IPS-18c (cell line): ENCODE data around the gene C1orf105.

Experiments
- H3K4me3 ChIP-seq: 2 replicates; pipeline ENCODE4 v1.7.0; 2013; ENCODE audit warnings: low read depth, mild to moderate bottlenecking, low read length, moderate library complexity; ENCODE audit not compliant: insufficient read depth
- H3K9me3 ChIP-seq: one replicate; pipeline ENCODE4 v1.6.1; 2013; ENCODE audit warnings: mild to moderate bottlenecking, low read length, moderate library complexity; ENCODE audit not compliant: control insufficient read depth, insufficient read depth

Gene C1orf105

GRCh38 chr1:172466795-172467407 is 46.4 kb downstream of the C1orf105 start:
- Histone ChIP-seq H3K9me3 (no peaks in the 10 kb centered on the region), H3K4me3 (no peak overlapping the region)

GRCh38 chr1:172467446-172467845 is 47.0 kb downstream of the C1orf105 start:
- Histone ChIP-seq H3K4me3 (no peak overlapping the region), H3K9me3 (no peaks in the 10 kb centered on the region)

- Histone ChIP-seq H3K9me3 (no peaks in the 10 kb centered on the region), H3K4me3 (no peak overlapping the region)
These were observed 47.8 kb downstream of the C1orf105 start for GRCh38 chr1:172468296-172468695.

- Histone ChIP-seq H3K9me3 (no peaks in the 10 kb centered on the region), H3K4me3 (no peak overlapping the region)
These were observed 49.2 kb downstream of the C1orf105 start for GRCh38 chr1:172469717-172470116.

GRCh38 chr1:172470149-172470548 is 49.7 kb downstream of the C1orf105 start:
- no peaks in the 10 kb centered on the region for H3K9me3 ChIP-seq

GRCh38 chr1:172471666-172472065 is 51.2 kb downstream of the C1orf105 start:
- Histone ChIP-seq H3K9me3 (no peaks in the 10 kb centered on the region), H3K4me3 (no peak overlapping the region)

More at GRCh38 chr1:172470149-172470548, 49.7 kb downstream of the C1orf105 start:
- H3K4me3 ChIP-seq, result no peak overlapping the region

- Histone ChIP-seq H3K4me3 (no peak overlapping the region), H3K9me3 (no peaks in the 10 kb centered on the region)
These were observed 52.0 kb downstream of the C1orf105 start for GRCh38 chr1:172472495-172472894.

GRCh38 chr1:172473302-172473701 is 52.8 kb downstream of the C1orf105 start:
- H3K9me3 ChIP-seq, result no peaks in the 10 kb centered on the region
- no peak overlapping the region for H3K4me3 ChIP-seq

- Histone ChIP-seq H3K9me3 (no peaks in the 10 kb centered on the region), H3K4me3 (no peak overlapping the region)
These were observed 53.4 kb downstream of the C1orf105 start for GRCh38 chr1:172473842-172474241.

GRCh38 chr1:172476218-172476811 is 55.8 kb downstream of the C1orf105 start:
- Histone ChIP-seq H3K4me3 (no peak overlapping the region), H3K9me3 (no peaks in the 10 kb centered on the region)

- no peaks in the 10 kb centered on the region for H3K9me3 ChIP-seq
- H3K4me3 ChIP-seq, result no peak overlapping the region
These were observed 56.7 kb downstream of the C1orf105 start for GRCh38 chr1:172477216-172477615.

- Histone ChIP-seq H3K4me3 (no peak overlapping the region), H3K9me3 (no peaks in the 10 kb centered on the region)
These were observed 57.3 kb downstream of the C1orf105 start for GRCh38 chr1:172477741-172478140.

- Histone ChIP-seq H3K4me3 (no peak overlapping the region), H3K9me3 (no peaks in the 10 kb centered on the region)
These were observed 58.0 kb downstream of the C1orf105 start for GRCh38 chr1:172478485-172478884.

GRCh38 chr1:172480431-172480830 is 59.9 kb downstream of the C1orf105 start:
- no peaks in the 10 kb centered on the region for H3K9me3 ChIP-seq
- no peak overlapping the region for H3K4me3 ChIP-seq

- Histone ChIP-seq H3K4me3 (no peak overlapping the region), H3K9me3 (no peaks in the 10 kb centered on the region)
These were observed 61.6 kb downstream of the C1orf105 start for GRCh38 chr1:172482044-172482443.

GRCh38 chr1:172483448-172483847 is 63.0 kb downstream of the C1orf105 start:
- Histone ChIP-seq H3K9me3 (no peaks in the 10 kb centered on the region), H3K4me3 (no peak overlapping the region)

- Histone ChIP-seq H3K4me3 (no peak overlapping the region), H3K9me3 (no peaks in the 10 kb centered on the region)
These were observed 63.8 kb downstream of the C1orf105 start for GRCh38 chr1:172484252-172484651.

GRCh38 chr1:172485626-172486025 is 65.1 kb downstream of the C1orf105 start:
- no peak overlapping the region for H3K4me3 ChIP-seq

More at GRCh38 chr1:172485626-172486025, 65.1 kb downstream of the C1orf105 start:
- no peaks in the 10 kb centered on the region for H3K9me3 ChIP-seq
